KBM-7 (cell line): ENCODE data around the gene SPSB2.
"Not testable (repeated sequence)": the region's sequence is repeated elsewhere in the genome, so short reads cannot be mapped to it uniquely, and the experiment has no call there.

ENCODE experiments used
- DNase-seq: peaks from one replicate; pipeline ENCODE4 v3.0.0-alpha.2; 2015
- in situ Hi-C: fragments of 300-500 bp; cut with MboI; formaldehyde crosslinking; loops from 2 replicates; pipeline ENCODE4 v1.14.3; 2020; ENCODE audit warnings: low sequenced_read_pairs, low pct_unique_long_range_greater_than_20kb, mixed read lengths

SPSB2 gene

DNA sequence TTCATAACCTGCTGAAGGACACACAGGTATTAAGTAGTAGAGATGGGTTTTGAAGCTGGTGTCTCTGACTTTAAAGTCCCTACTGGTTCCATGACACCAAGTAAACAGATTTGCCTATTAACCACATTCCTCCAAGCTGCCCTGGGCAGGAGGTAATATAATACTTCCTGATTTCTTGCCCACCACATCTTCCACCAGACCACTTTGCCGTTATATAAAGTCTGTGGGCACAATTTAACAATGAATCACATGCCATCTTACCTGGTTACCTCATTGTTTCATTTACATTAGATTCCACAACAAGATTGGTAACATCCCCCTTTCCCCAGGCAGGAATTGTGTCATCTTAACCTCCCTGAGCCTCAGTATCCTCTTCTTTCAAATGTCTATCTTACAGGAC, 30.6 kb upstream of the SPSB2 start:
- in situ Hi-C loops = no loop called here
- DNase-seq = peak; percentile 85

DNA sequence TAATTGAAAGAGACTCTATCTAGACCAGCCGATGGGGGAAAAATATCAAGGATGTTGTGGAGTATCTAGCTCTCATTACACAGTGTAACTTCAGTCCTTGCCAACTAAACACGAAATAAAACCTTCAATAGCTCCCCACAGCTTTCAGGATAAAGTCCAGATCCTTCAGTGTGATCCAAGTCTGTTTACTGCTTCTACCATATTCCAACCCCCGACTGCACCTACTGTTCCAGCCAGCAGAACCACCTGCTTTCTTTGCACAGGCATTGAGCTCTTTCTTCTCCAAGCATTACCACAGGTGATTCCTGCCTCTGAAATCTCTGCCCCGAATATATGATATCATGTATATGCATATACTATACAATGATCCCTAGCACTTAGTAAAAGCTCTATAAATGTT, 29.3 kb upstream of the SPSB2 start:
- DNase-seq = no peak
- in situ Hi-C loops = no loop called here

DNA sequence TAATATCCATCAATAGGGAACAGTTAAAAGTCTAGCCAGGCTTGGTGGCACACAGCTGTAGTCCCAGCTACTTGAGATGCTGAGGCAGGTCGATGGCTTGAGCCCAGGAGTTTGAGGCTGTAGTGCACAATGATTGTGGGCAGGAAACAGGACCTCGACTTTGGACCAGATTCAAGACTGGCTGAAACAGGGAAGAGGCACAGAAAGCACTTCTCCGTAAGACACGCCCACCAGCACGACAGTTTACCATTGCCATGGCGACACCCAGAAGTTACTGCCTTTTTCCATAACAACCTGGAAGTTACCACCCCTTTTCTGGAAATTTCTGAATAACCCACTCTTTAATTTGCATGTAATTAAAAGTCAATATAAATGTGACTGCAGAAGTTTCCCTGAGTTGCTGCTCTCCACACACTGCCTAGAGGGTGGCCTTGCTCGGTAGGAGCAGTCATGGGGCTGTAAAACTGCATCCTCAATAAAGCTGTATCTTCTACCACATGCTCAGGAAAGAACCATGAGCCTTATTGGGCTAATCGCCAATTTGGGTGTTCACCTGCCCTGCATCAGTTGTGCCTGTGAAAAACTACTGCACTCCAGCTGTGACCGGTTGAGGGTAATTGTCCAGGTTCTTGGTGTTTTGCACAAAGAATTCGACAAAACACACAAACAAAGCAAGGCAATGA, 26.9 kb upstream of the SPSB2 start:
- DNase-seq = peak; percentile 94

DNA sequence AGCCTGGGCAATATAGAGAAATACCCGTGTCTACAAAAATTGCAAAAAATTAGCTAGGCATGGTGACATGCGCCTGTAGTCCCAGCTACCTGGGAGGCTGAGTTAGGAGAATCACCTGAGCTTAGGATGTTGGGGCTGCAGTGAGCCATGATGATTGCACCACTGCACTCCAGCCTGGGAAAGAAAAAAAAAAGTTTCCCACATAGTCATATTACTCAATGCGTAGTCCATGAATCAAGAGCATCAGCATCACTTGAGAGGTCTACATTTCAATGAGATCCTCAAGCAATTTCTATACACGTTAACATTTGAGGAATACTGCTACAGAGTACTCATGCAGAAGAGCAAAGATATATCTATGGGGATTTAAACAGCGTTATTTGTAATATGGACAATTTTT, 26.3 kb upstream of the SPSB2 start:
- DNase-seq = no peak
- in situ Hi-C loops = no loop called here

More for the DNA sequence above, 26.9 kb upstream of the SPSB2 start:
- in situ Hi-C loops = no loop called here

DNA sequence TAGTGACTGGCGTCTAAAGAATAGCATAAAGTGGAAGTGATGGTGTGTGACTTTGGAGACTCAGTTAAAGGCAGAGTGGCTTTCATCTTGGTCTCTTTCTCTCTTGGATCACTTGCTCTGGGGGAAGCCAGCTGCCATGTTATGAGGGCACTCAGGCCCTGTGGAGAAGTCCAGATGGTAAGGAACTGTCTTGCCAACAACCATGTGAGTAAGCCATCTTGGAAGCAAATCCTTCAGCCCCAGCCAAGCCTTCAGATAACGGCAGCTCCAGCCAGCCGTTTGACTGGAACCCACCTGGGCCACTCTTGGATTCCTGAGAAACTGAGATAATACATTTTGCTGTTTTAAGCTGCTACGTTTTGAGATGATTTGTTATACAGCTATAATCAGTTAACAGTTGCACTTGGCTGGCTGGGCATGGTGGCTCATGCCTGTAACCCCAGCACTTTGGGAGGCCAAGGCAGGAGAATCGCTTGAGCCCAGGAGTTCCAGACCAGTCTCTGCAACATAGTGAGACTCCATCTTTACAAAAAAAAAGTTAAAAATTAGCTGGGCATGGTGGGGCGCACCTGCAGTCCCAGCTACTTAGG, 23.8 kb upstream of the SPSB2 start:
- in situ Hi-C loops = no loop called here
- DNase-seq = no peak

DNA sequence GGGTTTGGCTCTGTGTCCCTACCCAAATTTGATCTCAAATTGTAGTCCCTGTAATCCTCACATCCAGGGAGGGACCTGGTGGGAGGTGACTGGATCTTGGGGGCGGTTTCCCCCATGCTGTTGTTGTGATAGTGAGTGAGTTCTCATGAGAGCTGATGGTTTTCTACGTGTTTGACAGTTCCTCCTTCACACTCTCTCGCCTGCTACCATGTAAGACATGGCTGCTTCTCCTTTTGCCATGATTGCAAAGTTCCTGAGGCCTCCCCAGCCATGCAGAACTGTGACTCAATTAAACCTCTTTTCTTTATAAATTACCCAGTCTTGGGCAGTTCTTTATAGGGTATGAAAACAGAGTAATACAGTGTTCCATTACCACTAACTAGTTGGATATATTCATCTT, 21.2 kb upstream of the SPSB2 start:
- in situ Hi-C loops = no loop called here
- no peak for DNase-seq

DNA sequence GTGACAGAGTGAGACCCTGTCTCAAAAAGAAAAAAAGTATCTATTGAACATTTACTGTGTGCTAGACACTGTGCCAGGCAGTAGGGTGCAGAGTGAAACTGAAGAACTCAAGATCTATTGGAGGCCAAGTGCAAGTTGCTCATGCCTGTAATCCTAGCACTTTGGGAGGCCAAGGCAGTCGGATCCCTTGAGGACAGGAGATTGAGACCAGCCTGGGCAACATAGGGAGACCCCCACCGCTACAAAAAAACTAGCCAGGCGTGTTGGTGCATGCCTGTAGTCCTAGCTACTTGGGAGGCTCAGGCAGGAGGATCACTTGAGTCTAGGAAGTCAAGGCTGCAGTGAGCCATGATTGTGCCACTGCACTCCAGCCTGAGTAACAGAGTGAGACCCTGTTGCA, 19.6 kb upstream of the SPSB2 start:
- in situ Hi-C loops, DNase-seq: not testable (repeated sequence)

DNA sequence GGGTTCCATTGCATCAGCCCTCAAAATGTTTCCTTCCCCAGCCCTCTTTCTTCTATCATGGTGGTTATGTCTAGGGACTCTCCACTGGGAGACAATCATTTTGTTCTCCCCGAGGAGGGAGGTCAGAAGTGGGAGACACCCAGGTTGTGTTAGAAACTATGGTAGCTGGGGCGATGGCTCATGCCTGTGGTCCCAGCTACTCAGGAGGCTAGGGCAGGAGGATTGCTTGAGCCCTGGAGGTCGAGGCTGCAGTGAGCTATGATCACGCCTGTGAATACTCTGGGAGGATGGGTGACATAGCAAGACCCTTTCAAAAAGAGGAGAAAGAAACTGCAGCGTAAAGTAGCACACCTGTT, 18.5 kb upstream of the SPSB2 start:
- in situ Hi-C loops = no loop called here
- DNase-seq = no peak

DNA sequence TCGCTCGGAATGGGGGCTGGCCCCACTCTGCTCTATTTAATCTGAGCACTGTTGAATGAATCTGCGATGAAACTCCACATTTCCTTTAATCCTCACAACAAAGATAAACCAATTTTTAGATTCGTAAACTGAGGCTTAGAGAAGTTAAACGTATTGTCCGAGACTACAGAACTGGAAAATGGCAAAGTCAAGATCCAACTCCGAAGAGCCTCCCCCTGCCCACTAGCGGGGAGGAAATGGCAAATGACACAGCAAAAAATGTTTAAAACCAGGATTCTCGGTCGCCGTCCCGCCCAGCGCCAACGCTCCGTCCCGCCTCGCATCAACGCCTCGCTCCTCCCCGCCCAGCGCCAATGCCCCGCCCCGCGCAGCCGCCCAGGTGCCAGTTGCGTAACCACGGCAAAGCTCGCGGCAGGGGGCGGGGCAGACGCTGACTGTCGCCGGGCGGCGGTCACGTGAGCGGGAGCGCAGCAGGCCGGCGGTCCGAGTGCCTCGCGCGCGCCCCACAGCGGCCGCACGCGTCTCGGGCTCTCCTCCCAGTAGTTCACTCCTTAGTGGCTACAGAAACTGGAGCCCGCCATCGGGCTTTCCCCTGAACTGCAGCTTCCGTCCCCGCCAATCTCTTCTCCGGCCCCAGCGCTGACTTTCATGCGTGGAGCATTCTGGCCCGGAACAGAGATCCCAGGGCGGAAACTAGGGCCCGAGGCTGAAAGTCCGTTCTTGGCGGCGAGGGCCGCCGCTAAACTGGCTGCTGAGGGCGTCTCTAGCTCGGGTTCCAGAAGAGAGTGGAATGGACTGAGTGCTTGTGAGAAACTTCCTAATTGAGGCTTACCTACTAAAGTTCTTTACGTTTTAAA, 17.9 kb upstream of the SPSB2 start:
- in situ Hi-C loops = no loop called here
- DNase-seq = peak; percentile 99

DNA sequence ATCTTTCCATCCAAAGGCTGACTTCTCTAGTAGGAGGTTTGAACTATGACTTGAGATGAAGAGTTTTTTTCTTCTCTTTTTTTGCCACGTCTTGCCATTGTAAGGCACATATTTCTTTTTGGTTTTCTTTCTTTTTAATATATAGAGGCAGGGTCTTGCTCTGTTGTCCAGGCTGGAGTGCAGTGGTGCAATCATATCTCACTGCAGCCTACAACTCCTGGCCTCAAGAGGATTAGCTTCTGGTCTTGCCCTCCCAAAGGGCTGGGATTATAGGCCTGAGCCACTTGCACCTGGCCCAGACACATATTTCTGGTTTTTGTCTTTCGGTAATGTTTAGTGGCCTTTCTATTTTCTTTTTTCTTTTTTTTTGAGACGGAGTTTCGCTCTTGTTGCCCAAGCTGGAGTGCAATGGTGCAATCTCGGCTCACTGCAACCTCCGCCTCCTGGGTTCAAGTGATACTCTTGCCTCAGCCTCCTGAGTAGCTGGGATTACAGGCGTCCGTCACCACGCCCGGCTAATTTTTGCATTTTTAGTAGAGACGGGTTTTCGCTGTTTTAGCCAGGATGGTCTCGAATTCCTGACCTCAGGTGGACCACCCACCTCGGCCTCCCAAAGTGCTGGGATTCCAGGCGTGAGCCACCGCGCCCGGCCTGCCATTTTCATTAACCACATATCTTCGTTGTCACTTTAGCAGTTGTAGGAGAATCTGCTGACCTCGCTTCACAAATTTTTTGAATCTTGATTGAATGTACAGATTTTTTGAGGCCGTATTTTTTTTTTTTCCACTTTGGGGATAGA, 16.9 kb upstream of the SPSB2 start:
- in situ Hi-C loops, DNase-seq: not testable (repeated sequence)

DNA sequence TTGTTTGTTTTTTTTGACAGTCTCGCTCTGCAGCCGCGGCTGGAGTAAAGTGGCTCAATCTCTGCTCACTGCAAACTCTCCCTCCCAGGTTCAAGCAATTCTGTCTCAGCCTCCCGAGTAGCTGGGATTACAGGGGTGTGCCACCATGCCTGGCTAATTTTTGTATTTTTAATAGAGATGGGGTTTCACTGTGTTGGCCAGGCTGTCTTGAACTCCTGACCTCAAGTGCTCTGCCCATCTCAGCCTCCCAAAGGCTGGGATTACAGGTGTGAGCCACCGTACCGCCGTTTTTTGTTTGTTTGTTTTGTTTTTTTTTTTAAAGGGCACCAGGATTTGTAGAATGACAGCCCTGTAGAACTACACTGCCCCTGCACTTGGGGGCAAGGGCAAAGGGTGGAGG, 15.7 kb upstream of the SPSB2 start:
- DNase-seq, in situ Hi-C loops: not testable (repeated sequence)

DNA sequence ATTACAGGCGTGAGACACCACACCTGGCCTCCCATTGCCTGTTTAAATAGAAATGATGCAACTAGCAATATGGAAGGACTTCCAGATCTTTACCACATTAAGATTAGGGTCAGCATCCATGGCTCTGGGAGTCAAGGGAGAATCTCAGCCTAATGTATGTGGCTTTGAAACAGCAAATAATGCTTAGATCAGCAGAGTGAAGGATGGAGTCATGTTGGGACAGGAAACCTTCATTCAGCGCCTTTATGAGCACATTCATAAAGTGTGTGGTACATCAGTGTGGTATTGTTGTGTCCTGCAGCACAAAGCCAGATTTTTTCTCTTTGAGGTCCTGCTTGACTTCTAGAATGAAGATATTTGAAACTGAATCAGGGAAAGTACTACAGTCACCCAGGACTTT, 15.3 kb upstream of the SPSB2 start:
- in situ Hi-C loops = no loop called here
- no peak for DNase-seq

DNA sequence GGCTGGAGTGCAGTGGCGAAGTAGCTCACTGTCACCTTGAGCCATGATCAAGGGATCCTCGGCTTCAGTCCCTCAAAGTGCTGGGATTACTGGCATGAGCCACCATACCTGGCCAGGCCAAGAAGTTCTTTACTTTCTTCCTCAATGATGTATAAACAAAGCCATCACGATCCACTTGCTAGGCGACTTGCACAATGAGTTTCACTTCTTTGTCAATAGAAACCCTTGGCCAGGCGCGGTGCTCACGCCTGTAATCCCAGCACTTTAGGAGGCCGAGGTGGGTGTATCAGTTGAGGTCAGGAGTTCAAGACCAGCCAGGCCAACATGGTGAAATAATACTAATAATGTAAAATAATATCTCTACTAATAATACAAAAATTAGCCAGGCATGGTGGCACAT, 14.4 kb upstream of the SPSB2 start:
- no peak for DNase-seq
- in situ Hi-C loops = no loop called here

DNA sequence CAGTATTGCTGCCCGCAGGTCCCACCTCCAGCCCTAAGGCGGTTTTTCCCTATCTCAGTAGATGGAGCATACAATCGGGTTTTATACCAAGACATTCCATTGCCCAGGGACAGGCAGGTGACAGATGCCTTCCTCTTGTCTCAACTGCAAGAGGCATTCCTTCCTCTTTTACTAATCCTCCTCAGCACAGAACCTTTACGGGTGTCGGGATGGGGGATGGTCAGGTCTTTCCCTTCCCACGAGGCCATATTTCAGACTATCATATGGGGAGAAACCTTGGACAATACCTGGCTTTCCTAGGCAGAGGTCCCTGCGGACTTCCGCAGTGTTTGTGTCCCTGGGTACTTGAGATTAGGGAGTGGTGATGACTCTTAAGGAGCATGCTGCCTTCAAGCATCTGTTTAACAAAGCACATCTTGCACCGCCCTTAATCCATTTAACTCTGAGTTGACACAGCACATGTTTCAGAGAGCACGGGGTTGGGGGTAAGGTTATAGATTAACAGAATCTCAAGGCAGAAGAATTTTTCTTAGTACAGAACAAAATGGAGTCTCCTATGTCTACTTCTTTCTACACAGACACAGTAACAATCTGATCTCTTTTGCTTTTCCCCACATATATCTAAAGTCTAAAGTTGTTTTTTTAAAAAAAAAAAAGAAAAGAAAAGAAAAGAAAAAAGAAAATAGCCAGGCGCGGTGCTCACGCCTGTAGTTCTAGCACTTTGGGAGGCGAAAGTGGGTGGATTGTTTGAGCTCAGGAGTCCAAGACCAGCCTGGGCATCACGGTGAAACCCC, 13.3 kb upstream of the SPSB2 start:
- DNase-seq, in situ Hi-C loops: not testable (repeated sequence)

DNA sequence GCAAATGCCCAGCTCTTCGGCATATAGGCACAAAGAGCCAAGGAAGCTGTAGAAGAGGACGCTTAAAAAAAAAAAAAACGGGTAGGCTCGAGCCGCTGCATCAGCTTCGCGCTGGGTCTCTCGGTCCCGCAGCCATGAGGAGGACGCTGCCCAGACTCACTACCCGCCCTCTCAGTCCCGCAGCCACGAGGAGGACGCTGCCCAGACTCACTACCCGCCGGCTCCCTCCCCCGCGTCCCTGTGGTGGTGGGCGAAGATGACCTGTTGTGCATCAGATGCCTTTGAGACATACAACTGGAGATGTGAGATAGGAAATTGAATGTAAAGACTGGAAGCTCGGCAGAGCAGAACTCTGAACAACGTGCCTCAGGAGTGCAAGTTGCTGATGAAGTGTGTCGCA, 11.4 kb upstream of the SPSB2 start:
- in situ Hi-C loops = no loop called here
- DNase-seq = no peak

DNA sequence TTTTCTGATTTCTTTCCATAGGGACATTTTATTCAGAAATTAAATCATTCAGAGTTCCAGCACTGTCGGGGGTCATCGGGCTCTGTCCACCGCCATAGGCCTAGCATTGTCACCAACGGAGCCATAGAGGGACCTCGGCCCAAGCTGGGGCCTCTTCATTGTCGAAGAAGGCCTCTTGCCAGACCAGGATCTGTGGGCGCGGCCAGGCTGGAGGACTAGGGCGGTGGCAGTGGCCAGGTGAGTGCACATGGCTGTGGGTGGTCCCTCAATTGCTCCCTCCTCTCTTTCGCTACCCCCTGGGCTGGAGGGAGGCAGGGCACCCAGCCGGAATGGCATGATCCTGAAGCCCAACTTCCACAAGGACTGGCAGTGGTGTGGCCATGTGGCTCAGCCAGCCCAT, 10.6 kb upstream of the SPSB2 start:
- DNase-seq = no peak
- in situ Hi-C loops = no loop called here

DNA sequence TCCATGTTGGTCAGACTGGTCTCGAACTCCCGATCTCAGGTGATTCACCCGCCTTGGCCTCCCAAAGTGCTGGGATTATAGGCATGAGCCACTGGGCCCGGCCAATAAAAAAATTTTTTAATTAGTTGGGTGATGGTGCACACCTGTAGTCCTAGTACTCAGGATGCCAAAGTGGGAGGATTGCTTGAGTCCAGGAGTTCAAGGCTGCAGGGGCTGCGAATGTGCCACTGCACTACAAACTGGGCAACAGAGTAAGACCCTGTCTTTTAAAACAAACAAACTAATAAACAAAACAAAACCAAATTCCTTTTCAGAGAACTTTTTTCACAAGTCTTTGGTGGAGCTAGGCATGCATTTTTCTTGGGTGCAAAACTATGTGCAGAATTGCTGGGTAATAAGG, 10.1 kb upstream of the SPSB2 start:
- DNase-seq = no peak
- in situ Hi-C loops = no loop called here

DNA sequence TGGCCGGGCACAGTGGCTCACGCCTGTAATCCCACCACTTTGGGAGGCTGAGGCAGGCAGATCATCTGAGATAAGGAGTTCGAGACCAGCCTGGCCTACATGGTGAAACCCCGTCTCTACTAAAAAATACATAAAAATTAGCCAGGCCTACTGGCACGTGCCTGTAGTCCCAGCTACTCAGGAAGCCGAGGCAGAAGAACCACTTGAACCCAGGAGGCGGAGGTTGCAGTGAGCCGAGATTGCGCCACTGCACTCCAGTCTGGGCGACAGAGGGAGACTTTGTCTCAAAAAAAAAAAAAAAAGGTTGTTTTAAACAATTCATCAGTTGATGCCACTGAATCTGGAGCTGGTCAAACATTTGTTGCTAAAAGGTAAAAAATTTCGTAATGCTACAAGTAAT, 6.7 kb upstream of the SPSB2 start:
- in situ Hi-C loops, DNase-seq: not testable (repeated sequence)

DNA sequence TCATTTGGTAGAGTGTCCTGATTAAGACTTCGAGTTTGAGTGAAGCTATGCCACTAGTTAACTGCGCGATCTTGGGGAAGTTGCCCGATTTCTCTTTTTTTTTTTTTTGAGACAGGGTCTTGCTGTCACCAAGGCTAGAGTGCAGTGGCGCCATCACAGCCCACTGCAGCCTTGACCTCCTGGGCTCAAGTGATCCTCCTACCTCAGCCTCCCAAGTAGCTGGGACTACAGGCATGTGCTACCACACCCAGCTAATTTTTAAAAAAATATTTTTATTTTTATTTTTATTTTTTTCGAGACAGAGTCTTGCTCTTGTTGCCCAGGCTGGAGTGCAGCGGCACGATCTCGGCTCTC, 889 bp upstream of the SPSB2 start:
- DNase-seq, in situ Hi-C loops: not testable (repeated sequence)
